RWPE1 (cell line): Measurements from ENCODE around the gene MAP4K2.

Experiments
- CTCF ChIA-PET: fragments of 350-600 bp; sonication (Branson Sonifier 250); formaldehyde crosslinking; extraction: SDS; loops from one replicate; lab custom pipeline; 2021; lab: Yijun Ruan, JAX
- POLR2A ChIA-PET: fragments of 400-600 bp; formaldehyde crosslinking; extraction: SDS; loops from one replicate; lab custom pipeline; 2020; ENCODE audit warnings: antibody characterized with exemption; ENCODE audit not compliant: low non-redundant PET; lab: Yijun Ruan, JAX
- DNase-seq: peaks from one replicate; pipeline ENCODE4 v3.0.0; 2012; ENCODE audit warnings: low spot score
- H3K27ac ChIP-seq: fragments of 450-650 bp; 2 replicates; pipeline ENCODE4 v1.5.1; 2017
- TF ChIP-seq, protein P1 (sequence below): fragments of 450-650 bp; conservative IDR thresholded peaks from 2 replicates; pipeline ENCODE4 v1.5.1; 2017; ENCODE audit warnings: low read depth, mild to moderate bottlenecking

Gene MAP4K2

DNA sequence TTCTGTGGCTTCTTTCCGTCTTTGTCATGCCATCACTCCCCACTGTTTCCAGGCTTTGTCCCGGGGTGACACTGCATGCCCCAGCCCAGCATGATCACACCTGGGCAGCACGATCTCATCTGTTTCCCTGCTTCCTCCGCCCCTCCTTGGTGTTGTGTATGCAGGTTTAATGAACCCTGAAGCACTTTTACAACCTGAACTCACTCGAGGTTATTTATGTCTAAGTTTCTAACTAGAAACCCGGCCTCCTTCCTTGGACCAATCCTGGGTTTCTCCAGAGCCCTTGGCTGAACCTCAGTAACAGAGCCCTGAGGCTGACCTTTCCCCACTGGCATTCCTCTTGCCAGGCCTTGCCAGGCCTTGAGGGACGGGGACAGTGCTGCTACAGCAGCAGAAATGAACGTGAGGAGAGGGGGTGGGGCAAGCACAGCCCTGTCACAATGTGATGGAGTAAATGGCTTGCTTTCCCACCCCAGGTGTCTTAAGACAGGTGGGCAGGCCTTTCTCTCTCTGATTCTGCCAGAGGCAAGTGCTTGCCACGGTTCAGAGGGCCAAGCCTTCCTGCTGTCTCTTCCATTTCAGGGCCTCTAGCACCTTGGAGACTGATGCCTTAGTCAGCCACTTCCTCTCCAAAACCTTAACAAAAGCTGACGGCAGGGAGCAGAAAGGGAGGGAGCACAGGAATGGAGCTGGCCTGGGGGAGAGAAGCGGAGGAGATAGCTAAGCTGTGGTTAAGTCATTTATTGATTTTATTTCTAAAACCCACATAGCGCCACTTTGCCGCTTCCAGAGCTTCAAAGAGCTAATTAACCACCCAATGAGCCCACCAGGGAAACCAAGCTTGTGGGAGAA is 40.1 kb downstream of the MAP4K2 start:
- TF ChIP-seq, protein P1, sequence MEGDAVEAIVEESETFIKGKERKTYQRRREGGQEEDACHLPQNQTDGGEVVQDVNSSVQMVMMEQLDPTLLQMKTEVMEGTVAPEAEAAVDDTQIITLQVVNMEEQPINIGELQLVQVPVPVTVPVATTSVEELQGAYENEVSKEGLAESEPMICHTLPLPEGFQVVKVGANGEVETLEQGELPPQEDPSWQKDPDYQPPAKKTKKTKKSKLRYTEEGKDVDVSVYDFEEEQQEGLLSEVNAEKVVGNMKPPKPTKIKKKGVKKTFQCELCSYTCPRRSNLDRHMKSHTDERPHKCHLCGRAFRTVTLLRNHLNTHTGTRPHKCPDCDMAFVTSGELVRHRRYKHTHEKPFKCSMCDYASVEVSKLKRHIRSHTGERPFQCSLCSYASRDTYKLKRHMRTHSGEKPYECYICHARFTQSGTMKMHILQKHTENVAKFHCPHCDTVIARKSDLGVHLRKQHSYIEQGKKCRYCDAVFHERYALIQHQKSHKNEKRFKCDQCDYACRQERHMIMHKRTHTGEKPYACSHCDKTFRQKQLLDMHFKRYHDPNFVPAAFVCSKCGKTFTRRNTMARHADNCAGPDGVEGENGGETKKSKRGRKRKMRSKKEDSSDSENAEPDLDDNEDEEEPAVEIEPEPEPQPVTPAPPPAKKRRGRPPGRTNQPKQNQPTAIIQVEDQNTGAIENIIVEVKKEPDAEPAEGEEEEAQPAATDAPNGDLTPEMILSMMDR: no peak
- DNase-seq: no peak
- peak overlapping the region; percentile 85 for H3K27ac ChIP-seq
- CTCF ChIA-PET: interaction anchor here (0.6 to 0.7 kb wide), 2 partner anchors 20 to 251 kb away, joined by 3 to 5 read pairs; no protein-coding TSS in a partner anchor
- POLR2A ChIA-PET: no interaction called here

GRCh38 chr11:64762277-64762673 is 40.7 kb downstream of the MAP4K2 start:
- CTCF ChIA-PET: interaction anchor here (0.7 kb wide), 1 partner anchor 19 kb away, joined by 5 read pairs; no protein-coding TSS in a partner anchor
- peak overlapping the region; percentile 85 for H3K27ac ChIP-seq
- POLR2A ChIA-PET: no interaction called here
- DNase-seq: no peak
- TF ChIP-seq, protein P1: no peak

DNA sequence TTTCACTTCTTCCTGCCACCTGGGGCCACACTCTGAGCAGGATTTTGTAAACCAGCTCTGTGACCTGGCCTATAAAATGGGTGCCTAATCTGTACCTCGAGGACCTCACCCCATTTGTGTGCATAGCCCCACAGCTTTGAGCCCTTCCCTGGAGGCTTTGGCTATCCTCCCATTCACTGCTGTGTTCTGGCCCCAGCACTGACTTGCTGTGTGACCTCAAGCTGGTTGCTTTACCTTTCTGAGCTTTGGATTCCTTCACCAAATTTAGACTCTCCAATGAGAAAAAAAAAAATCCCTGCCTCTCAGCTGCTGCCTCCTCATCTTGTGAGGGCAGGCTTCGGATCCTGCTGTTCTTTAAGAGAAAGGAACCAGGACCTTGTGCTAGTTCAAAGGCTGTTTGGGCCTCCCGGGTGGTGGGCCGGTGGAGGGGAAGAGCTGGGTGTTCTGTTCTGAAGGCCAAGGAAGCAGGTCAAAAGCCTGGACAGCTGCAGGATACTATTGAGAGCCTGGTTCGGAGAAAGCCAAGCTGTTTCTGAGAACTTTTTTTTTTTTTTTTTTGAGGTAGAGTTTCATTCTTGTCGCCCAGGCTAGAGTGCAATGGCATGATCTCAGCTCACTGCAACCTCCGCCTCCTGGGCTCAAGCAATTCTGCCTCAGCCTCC is 42.1 kb downstream of the MAP4K2 start:
- POLR2A ChIA-PET: no interaction called here
- DNase-seq: no peak
- peak overlapping the region; percentile 85 for H3K27ac ChIP-seq
- TF ChIP-seq, protein P1: no peak
- CTCF ChIA-PET: interaction anchor here (0.6 to 1.0 kb wide), 2 partner anchors 18 kb away, joined by 3 to 6 read pairs; no protein-coding TSS in a partner anchor

DNA sequence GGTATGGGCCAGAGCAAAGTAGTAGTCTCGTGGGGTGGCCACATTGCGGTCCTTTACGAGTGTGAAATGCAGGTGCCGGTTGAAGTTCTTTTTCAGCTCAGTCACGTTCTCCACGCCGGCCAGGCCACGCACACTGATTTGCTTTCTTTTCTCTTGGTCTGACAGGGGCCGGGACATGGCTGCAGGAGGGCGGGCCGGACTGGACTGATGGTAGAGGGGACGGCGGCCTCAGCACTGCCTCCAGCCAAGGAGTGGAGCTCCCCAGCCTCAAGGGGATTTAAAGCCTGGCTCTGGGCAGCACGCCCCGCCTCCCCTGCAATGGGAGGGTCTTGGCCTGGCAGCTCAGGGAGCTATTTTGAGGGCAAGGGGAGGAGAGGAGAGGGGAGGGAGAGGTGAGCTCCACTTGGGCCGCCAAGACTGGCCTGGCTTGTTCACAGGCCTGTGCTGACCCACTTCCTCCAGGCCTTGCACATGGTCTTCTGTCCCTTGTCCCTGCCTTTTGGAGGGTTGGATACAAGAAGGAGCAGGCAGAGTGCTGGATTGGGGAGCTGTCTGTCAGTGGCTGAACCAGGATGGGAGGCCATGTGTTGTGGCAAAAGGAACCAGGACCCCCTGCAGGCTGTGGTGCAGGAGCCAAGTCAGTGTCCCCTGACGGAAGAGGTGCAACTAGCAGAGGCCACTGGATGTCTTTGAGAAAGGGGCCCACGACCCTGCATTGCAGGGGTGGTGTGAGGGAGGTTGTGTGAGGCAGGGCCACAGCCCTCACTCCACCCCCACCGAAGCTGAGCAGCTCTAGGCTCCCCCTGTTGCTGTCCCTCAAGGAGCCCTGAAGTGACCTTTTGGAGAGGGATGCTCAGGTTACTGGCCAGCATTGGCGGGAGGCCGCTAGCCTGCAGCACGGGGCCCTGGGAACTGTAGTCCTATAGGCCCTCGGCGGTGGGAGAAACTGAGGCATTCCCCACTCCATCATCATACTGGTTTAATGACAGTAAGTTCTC is 43.0 kb downstream of the MAP4K2 start, which contains the start of gene PYGM:
Gene PYGM, minus strand, starts transcription at position 253 of the 998 bp plus-strand sequence. Its CDS starts 76 bp downstream, at position 177.
- ChIA-PET POLR2A (no interaction called here), CTCF (interaction anchor here (0.5 to 1.0 kb wide), 2 partner anchors 17 to 84 kb away, joined by 3 read pairs; no protein-coding TSS in a partner anchor)
- no peak for DNase-seq
- TF ChIP-seq, protein P1: no peak
- H3K27ac ChIP-seq: peak within 1 kb of the TSS; percentile 85

GRCh38 chr11:64759131-64759721 is 43.8 kb downstream of the MAP4K2 start:
- DNase-seq: no peak
- ChIA-PET CTCF (no interaction called here), POLR2A (no interaction called here)
- TF ChIP-seq, protein P1: no peak
- H3K27ac ChIP-seq: peak overlapping the region; percentile 85; the same call in 1 of the 2 replicates
